ENCODE data around the gene ADGRE2.

Gene ADGRE2

DNA sequence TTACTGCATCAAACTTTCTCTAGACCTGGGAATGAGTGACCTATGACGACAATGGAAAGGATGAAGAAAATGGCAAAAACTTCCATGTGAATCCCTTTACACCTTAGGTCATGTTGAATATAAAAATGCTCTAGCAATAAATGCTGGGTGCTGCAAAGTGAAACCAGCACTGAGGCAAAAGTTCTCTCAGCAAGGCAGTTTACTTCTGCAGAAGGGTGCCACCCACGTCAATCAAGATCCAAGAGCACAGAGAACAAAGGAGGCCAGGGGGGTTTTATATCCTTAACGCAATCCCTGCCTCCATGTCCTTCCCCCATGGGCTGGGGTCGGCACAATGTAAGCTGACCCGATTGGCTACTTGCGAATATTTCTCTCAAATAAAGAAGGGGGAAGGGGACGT lies 49.8 kb downstream of the ADGRE2 start:
- no peak overlapping the region for H3K4me3 ChIP-seq (ENCODE audit: low read length)
- no peak for TF ChIP-seq ZNF274 (IDR thresholded peaks at IDR 0.05; ENCODE audit: low read depth, low read length)

DNA sequence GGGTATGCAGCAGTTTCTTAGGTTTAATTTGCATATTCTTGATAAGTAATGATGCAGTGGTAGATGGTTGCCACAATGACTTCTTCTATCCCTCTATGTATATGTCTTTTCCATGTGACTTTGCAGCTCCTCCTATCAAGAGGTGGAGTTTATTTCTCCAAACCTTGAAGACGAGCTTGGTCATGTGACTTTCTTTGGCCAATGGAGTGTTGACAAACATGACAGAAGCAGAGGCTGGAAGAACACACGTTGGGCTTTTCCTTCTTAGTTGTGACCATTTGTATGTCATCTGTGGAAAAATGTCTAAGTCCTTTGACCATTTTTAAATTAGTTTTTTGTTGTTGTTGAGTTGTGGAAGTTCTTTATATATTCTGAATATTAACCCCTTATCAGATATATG lies 56.2 kb downstream of the ADGRE2 start:
- no peak for TF ChIP-seq ZNF274 (IDR thresholded peaks at IDR 0.05; ENCODE audit: low read depth, low read length)
- no peak overlapping the region for H3K4me3 ChIP-seq (ENCODE audit: low read length)

DNA sequence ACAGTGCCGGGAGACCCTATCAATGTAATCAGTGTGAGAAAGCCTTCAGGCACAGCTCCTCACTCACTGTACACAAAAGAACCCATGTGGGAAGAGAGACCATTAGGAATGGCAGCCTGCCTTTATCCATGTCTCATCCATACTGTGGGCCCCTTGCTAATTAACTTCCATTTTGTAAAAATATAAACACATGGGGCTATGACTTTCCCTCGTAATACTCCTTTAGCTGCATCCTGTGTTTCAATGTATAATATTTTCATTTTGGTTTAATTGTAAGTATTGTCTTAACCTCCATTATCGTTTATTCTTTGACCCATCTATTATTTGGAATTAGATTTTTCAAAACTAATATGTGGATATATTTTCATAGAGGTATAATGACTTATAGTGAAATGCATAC lies 59.2 kb downstream of the ADGRE2 start:
- TF ChIP-seq ZNF274 (IDR thresholded peaks at IDR 0.05; ENCODE audit: low read depth, low read length), result no peak
- H3K4me3 ChIP-seq (ENCODE audit: low read length), result no peak overlapping the region

DNA sequence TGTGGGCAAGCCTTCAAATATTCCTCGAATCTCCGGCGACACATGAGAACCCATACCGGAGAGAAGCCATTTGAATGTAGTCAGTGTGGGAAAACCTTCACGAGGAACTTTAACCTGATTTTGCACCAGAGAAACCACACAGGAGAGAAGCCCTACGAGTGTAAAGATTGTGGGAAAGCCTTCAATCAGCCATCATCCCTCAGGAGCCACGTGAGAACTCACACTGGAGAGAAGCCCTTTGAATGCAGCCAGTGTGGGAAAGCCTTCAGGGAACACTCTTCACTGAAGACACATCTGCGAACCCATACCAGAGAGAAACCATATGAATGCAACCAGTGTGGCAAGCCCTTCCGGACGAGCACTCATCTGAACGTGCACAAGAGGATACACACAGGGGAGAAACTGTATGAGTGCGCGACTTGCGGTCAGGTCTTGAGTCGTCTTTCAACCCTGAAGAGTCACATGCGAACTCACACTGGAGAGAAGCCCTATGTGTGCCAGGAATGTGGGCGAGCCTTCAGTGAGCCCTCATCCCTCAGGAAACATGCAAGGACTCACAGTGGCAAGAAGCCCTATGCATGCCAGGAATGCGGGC lies 59.7 kb downstream of the ADGRE2 start:
- peak; percentile 95 for TF ChIP-seq ZNF274 (IDR thresholded peaks at IDR 0.05; ENCODE audit: low read depth, low read length)
- no peak overlapping the region for H3K4me3 ChIP-seq (ENCODE audit: low read length)

DNA sequence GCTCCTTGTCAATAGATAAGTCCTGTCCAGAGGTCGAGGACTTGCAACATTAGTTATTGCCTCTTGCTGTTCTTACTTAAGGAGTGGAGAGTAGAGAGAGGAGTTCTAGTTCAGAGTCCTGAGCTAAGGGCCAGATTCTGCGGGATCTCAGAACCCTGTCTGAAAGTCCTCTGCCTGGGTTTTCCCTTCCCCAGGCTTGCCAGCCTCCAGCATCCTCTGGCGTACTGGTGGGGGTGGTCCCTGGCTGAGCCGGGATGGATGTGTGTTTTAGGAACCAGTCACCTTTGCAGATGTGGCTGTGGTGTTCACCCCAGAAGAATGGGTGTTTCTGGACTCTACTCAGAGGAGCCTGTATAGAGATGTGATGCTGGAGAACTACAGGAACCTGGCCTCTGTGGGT lies 62.5 kb downstream of the ADGRE2 start:
- no peak overlapping the region for H3K4me3 ChIP-seq (ENCODE audit: low read length)

DNA sequence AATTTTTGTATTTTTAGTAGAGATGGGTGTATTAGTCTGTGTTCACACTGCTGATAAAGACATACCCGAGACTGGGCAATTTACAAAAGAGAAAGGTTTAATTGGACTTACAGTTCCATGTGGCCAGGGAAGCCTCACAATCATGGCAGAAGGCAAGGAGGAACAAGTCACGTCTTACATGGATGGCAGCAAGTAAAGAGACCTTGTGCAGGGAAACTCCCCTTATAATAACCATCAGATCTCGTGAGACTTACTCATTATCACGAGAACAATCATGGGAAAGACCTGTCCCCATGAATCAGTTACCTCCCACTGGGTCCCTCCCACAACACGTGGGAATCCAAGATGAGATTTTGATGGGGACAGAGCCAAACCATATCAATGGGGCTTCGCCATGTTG lies 73.9 kb downstream of the ADGRE2 start:
- H3K4me3 ChIP-seq (ENCODE audit: low read length), result no peak overlapping the region
- TF ChIP-seq ZNF274 (IDR thresholded peaks at IDR 0.05; ENCODE audit: low read depth, low read length), result no peak

More for the DNA sequence above, 62.5 kb downstream of the ADGRE2 start:
- TF ChIP-seq ZNF274 (IDR thresholded peaks at IDR 0.05; ENCODE audit: low read depth, low read length), result no peak

DNA sequence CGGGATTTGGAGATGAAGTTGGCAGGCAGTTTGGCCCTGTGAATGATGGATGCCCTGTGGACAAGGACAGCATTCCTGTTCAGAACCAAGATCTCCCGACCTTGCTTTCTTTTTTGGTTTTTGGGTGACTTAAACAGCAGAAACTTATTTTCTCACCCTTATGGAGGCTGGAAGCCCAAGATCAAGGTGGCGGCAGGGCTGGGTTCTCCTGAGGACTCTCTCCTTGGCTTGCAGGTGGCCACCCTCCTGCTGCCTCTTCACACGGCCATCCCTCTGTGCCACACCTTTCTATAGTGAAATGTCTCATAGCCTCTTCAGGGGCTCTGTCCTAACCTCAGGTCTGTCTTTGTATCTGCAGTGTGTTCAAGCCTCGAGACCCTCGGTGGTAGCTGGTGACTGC lies 74.5 kb downstream of the ADGRE2 start:
- no peak overlapping the region for H3K4me3 ChIP-seq (ENCODE audit: low read length)
- TF ChIP-seq ZNF274 (IDR thresholded peaks at IDR 0.05; ENCODE audit: low read depth, low read length), result no peak

DNA sequence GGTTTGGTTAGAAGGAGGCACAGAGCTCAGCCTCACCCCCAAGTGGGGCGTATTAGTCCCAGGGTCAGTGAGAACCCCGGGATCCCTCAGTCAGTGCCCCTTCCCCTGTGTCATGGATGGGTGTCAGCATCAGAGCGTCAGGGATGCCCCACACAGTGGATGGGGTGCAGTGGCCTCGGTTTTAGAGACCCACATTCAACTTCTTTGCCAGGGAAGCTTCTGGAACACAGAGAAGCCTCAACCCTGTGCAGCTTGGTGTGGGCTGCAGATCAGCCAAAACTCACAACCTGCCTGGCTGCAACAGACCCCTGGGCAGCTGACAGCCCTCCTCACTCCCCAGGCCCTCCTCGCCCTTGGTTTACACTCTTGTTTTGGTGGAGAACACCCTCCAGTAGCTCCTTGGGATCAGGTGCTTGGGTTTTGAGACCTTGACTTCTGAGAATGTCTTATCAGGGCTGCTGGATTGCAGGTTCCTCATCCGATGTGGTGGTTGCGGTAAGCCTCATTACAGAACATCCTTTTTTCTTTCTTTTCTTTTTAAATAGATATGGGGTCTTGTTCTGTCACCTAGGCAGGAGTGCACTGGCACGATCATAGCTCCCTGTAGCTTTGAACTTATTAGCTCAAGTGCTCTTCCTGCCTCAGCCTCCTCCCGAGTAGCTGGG lies 77.5 kb downstream of the ADGRE2 start:
- TF ChIP-seq ZNF274 (IDR thresholded peaks at IDR 0.05; ENCODE audit: low read depth, low read length), result no peak

DNA sequence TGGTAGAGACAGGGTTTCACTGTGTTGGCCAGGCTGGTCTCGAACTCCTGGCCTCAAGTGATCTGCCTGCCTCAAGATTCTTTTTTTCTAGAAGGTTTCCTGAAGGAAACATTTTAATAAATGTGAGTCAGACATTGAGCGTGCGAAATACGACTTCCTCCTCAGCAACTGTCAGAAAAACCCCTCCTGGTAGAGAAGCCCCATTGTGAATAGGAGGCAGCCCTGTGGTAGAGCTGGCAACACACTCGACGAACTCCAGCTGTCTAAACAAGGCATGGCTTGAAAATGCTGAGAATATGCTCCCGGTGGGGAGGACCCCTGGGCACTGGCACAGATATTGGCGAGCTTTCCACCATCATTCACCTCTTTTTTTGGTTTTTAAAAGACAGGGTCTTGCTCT lies 78.7 kb downstream of the ADGRE2 start:
- TF ChIP-seq ZNF274 (IDR thresholded peaks at IDR 0.05; ENCODE audit: low read depth, low read length), result no peak
- H3K4me3 ChIP-seq (ENCODE audit: low read length), result no peak overlapping the region

More for the DNA sequence above, 77.5 kb downstream of the ADGRE2 start:
- H3K4me3 ChIP-seq (ENCODE audit: low read length), result no peak overlapping the region

DNA sequence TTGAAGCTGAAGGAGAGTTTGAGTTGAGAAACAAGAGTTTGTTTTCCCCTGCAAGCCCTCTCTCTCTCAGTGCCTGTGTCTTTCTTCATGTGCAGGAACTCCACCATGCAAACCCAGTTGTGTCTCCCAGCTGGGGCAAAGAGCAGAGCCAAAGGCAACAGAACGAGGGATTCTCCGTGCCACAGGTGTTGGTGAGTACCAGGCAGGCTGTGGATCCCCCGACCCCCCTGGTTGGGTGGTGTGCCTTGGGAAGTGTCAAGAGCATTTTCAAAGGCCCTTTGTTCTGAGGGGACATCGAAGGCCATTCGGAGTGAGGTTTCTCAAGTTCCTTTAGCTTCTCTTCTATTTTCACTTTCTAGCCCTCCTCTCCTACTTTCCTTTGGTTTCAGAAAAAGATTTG lies 82.9 kb downstream of the ADGRE2 start:
- no peak overlapping the region for H3K4me3 ChIP-seq (ENCODE audit: low read length)
- no peak for TF ChIP-seq ZNF274 (IDR thresholded peaks at IDR 0.05; ENCODE audit: low read depth, low read length)

DNA sequence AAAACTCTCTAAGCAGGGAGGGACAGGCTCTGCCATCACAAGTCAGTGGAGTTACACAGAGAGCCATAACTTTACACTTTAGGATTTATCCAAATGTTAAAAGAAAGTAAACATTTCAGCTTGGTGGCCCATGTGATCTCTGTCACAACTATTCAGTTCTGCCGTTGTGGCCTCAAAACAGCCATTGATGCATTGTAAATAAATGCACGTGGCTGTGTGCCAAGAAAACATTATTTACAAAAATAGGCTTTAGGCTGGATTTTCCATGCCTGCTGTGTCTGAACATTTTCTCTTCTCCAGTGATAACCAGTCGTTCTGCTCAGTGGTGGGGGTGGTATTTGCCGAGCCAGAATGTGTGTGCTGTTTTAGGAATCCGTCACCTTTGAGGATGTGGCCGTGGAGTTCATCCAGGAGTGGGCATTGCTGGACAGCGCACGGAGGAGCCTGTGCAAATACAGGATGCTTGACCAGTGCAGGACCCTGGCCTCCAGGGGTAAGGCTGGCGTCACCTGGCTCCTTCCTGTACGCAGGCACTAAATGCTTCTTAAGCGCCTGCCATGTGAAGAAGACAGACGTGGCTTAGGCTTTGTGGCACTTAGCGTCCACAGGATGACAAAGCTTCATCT lies 83.6 kb downstream of the ADGRE2 start:
- no peak for TF ChIP-seq ZNF274 (IDR thresholded peaks at IDR 0.05; ENCODE audit: low read depth, low read length)
- no peak overlapping the region for H3K4me3 ChIP-seq (ENCODE audit: low read length)

DNA sequence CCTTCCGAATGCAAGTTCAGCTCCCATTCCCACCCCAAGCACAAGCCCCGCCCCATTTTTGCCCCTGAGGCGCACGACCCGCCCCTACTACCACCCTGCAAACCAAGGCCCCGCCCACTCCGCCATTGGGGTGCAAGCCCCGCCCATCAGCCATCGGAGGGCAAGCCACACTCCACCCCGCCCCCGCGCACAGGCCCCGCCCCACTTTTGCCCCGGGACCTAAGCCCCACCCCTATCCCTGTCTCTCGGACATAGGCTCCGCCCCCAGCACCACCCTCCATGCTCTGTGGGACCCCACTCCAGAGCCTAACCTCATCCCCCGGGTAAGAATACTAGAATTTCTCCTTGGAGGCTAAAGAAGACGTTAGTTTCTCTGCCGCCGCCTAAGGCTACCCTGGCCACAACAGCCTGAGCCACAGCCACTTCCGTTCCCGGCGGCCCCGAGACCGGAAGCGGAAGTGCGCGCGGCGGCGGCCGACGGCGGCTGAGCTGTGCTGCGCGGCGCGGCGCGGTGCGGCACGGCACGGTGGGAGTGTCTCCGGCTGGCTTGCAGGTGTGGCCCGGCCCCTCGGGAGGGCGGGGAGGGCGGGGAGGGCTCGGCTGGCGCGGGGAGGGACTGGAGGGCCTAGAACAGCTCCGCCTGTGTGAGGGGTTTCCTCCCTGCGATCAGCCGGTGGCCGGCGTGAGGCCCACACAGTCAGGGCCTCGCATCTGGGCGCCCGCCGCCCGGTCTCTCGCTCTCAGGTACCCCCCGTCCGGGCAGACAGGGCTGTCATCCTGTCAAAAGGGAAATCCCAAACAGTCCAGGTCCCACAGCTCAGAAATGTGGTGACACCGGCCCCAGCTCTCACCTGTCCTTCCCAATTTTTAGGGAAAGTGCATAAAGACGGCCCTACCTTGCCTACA lies 88.5 kb downstream of the ADGRE2 start, which contains the start of gene ZNF333:
Gene ZNF333 (plus strand): TSS at position 451 of the 906 bp plus-strand sequence. CDS start 3,444 bp downstream, outside the sequence.
- no peak for TF ChIP-seq ZNF274 (IDR thresholded peaks at IDR 0.05; ENCODE audit: low read depth, low read length)
- peak within 1 kb of the TSS; percentile 99 for H3K4me3 ChIP-seq (ENCODE audit: low read length)

DNA sequence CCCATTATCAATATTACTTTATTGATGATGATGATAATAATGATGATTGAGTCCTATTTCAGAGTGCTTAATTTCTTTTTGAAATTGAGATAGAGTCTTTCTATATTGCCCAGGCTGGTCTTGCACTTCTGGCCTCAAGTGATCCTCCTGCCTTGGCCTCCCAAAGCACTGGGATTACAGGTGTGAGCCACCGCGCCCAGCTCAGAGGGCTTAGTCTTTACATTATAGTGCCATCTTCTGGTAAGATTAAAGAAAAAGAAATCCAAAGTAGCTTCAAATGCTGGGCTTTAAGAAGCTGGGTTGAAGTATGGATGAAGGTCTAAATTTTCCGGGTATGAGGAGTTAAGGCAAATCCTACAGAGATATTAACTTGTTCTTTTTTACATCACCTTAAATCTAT lies 91.9 kb downstream of the ADGRE2 start:
- H3K4me3 ChIP-seq (ENCODE audit: low read length), result no peak overlapping the region
- TF ChIP-seq ZNF274 (IDR thresholded peaks at IDR 0.05; ENCODE audit: low read depth, low read length), result no peak

DNA sequence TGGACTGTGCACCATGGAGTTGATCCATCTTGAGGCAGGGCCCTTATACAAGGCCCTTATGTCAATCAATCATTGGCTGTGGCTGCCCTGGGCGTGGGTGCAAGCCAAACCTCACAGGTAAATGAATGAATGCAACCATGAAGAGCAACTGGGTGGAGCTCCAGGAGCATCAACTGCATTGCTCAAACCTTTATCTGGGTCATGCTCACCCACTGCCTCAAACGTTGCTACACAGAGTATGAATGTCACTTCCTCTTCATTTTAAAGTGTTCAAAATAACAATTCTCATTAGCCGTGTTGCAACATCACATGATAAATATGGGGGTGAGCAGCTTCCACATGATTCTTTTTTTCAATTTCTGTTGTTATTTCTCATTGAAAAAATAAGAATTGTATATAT lies 94.9 kb downstream of the ADGRE2 start:
- TF ChIP-seq ZNF274 (IDR thresholded peaks at IDR 0.05; ENCODE audit: low read depth, low read length), result no peak
- H3K4me3 ChIP-seq (ENCODE audit: low read length), result no peak overlapping the region
